ENCODE results near the gene BEST1. TPM values are rescaled to one million over a fixed set of nuclear protein-coding genes. Genes with fewer than 3 reads are reported as not detected.

Gene BEST1
- total RNA-seq, 2 donors from 2014 or later, result 1.5 to 18.0 TPM

DNA sequence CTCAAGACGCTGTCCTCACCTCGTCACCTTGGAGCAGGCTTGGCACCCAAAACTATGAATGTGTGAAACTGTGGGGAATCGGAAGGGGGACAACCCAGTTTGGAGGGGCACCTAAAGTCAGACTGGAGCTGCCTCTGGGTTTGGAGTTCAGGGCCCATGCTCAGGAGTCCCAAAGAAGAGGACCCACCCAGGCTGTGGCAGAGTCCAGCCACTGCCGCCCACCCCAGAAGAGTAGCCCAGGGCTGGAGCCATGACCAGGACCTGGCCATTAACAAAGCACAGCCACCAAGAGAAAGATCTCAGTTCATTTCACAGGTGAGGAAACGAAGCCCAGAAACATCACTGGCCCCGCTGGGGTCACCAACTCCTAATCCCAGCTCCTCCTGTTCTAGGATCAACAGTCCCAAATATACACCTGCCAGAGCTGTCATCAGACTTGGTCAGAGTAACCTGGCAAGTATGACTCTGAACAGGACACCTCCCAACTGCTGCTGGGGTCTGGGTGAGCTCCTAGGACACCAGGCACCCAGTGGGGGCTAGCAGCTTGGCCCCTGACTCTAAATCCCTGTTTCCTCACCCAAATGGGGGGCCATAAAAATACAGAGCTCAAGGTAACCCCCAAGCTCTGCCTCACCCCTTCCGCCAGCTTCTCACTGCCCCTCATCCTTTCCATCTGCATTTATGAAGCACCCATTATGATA lies 35.5 kb upstream of the BEST1 start:
- no peak for DNase-seq (ENCODE audit: low spot score)
- 89% methylated on average over 7 of the region's 7 CpGs for whole genome bisulfite sequencing
- Histone ChIP-seq H3K36me3 (no peaks in the 10 kb centered on the region), H3K27ac (no peak overlapping the region), H3K4me3 (no peak overlapping the region), H3K9me3 (no peaks in the 10 kb centered on the region), H3K27me3 (replicated peaks; ENCODE audit: insufficient read depth) (no peaks in the 10 kb centered on the region), H3K4me1 (replicated peaks) (peaks cover 4% of the 10 kb centered on the region)
- intact Hi-C loops (cut with DNase I), result no loop called here
- TF ChIP-seq POLR2A (IDR thresholded peaks at IDR 0.05), result no peak
- no peak for TF ChIP-seq POLR2AphosphoS5 (IDR thresholded peaks at IDR 0.05)
- TF ChIP-seq, protein P1, sequence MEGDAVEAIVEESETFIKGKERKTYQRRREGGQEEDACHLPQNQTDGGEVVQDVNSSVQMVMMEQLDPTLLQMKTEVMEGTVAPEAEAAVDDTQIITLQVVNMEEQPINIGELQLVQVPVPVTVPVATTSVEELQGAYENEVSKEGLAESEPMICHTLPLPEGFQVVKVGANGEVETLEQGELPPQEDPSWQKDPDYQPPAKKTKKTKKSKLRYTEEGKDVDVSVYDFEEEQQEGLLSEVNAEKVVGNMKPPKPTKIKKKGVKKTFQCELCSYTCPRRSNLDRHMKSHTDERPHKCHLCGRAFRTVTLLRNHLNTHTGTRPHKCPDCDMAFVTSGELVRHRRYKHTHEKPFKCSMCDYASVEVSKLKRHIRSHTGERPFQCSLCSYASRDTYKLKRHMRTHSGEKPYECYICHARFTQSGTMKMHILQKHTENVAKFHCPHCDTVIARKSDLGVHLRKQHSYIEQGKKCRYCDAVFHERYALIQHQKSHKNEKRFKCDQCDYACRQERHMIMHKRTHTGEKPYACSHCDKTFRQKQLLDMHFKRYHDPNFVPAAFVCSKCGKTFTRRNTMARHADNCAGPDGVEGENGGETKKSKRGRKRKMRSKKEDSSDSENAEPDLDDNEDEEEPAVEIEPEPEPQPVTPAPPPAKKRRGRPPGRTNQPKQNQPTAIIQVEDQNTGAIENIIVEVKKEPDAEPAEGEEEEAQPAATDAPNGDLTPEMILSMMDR (IDR thresholded peaks at IDR 0.05), result no peak

GRCh38 chr11:61916737-61917333 lies 33.3 kb upstream of the BEST1 start:
- peaks cover 4% of the 10 kb centered on the region for H3K4me1 ChIP-seq (replicated peaks)

DNA sequence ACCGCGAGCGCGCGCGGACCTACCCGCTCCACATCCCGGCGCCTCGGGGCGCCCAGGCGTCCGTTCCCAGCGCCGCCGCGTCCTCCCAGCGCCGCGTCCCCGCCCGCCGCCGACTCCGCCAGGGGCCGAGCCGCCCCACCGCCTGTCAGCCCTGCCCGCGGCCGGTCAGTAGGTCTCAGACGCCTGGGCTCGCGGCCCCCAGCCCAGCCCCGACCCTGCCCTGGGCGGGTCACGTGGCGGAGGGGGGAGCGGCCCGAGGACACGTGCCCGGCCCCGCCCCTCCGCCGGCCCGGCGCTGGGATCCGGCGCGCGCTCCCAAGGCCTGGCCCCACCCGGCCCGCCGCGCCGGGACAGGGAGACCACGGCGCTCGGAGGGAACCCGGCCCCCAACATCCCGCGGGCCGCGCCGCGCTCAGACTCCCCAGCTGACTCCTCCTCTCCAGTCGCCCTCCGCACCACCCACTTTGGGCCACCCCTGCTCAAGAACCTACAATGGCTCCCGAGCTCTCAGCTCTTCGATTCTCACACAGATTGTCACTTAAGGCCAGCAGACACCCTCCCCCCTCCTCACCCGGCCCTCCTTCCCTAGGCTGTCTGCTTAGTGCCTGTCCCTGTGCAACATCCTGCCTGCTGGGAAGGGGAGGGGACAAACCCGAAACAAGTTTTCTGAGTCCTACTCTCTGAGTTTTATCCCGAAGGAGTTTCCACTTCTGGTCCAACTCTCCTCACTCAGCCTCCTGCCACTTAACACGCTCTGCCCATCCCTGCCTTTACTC lies 32.6 kb upstream of the BEST1 start, which contains the start of gene RAB3IL1:
Gene RAB3IL1 (minus strand): TSS at position 233 of the 776 bp plus-strand sequence. CDS start 199 bp downstream, at position 34.
- Histone ChIP-seq H3K36me3 (no peaks in the 10 kb centered on the region), H3K4me3 (peak within 1 kb of the TSS; percentile 51 to 60), H3K27ac (peak within 1 kb of the TSS; percentile 55 to 61), H3K27me3 (replicated peaks; ENCODE audit: insufficient read depth) (no peaks in the 10 kb centered on the region), H3K4me1 (replicated peaks) (peaks cover 4% of the 10 kb centered on the region), H3K9me3 (no peaks in the 10 kb centered on the region)
- no peak for DNase-seq (ENCODE audit: low spot score)
- 4% methylated on average over 21 of the region's 74 CpGs for WGBS
- intact Hi-C loops (cut with DNase I), result no loop called here
- TF ChIP-seq POLR2A (IDR thresholded peaks at IDR 0.05) (no peak), POLR2AphosphoS5 (IDR thresholded peaks at IDR 0.05) (no peak)
- TF ChIP-seq, protein P1 (IDR thresholded peaks at IDR 0.05), result peak in 1 of 4 experiments; percentile 9

More at GRCh38 chr11:61916737-61917333, 33.3 kb upstream of the BEST1 start:
- peak overlapping the region; percentile 55 to 61 for H3K27ac ChIP-seq
- H3K9me3 ChIP-seq, result no peaks in the 10 kb centered on the region
- no peak for DNase-seq (ENCODE audit: low spot score)
- TF ChIP-seq, protein P1 (IDR thresholded peaks at IDR 0.05), result no peak
- TF ChIP-seq POLR2AphosphoS5 (IDR thresholded peaks at IDR 0.05), result no peak
- no peak for TF ChIP-seq POLR2A (IDR thresholded peaks at IDR 0.05)
- H3K36me3 ChIP-seq, result no peaks in the 10 kb centered on the region
- H3K27me3 ChIP-seq (replicated peaks; ENCODE audit: insufficient read depth), result no peaks in the 10 kb centered on the region
- intact Hi-C loops (cut with DNase I), result no loop called here
- WGBS, result 10% methylated on average over 30 of the region's 32 CpGs
- H3K4me3 ChIP-seq, result peak overlapping the region; percentile 51 to 60

DNA sequence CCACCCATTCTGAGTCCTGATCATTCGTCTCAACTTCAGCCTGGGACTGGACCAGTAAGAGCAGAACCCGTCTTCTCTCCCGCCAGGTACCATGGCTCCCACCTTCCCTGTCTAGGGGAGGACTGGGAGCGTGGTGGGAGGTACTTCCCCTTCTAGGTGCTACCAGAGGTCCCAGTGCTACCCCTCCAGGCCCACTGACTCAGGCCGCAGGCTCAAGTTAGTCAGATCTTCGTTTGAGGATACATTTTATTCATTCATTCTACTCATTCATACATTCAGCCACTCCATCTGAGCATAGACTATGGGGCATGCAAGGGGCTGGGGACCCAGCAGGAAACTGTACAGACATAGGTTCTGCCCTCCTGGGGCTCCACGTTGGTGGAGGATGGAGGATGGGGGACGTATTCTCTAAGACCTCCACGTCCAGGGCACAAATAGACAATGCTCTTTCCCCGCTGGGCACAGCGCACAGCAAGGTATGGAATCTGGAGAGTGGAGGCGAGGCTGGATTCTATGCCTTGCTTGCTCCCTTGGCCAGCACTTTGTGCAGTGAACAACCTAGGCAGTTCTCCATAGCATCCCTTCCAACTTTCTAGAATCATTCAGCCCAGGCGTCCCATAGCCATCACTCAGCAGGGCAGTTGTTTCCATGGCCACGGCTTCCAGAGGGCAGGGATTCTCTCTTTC lies 31.8 kb upstream of the BEST1 start:
- TF ChIP-seq, protein P1 (IDR thresholded peaks at IDR 0.05), result no peak
- TF ChIP-seq POLR2A (IDR thresholded peaks at IDR 0.05), result no peak
- H3K9me3 ChIP-seq, result no peaks in the 10 kb centered on the region
- WGBS, result 88% methylated on average over 14 of the region's 14 CpGs
- no peak for DNase-seq (ENCODE audit: low spot score)
- H3K27ac ChIP-seq, result peak overlapping the region; percentile 55 to 61
- H3K27me3 ChIP-seq (replicated peaks; ENCODE audit: insufficient read depth), result no peaks in the 10 kb centered on the region
- H3K4me3 ChIP-seq, result no peak overlapping the region
- H3K4me1 ChIP-seq (replicated peaks), result peaks cover 4% of the 10 kb centered on the region
- intact Hi-C loops (cut with DNase I), result no loop called here
- H3K36me3 ChIP-seq, result no peaks in the 10 kb centered on the region
